Dermis microvascular lymphatic vessel endothelial cell (primary cell): ENCODE results near the gene CALHM3. TPM values are rescaled to one million over a fixed set of nuclear protein-coding genes. Genes with fewer than 3 reads are reported as not detected.

Experiments used
- total RNA-seq: library from RNA; depleted of rRNA; stranded (reverse); fragments of >200 nt; gene quantifications from 2 replicates; pipeline ENCODE4 v1.2.1, GENCODE V29; 2014

The CALHM3 gene
- total RNA-seq, 1 donor from 2014 or later = not detected

Other genes starting within 250 kb of the CALHM3 start
- 0.13 TPM in 2 replicates for gene RPEL1, start 233.4 kb downstream of the CALHM3 start, total RNA-seq
- gene INA, start 202.1 kb downstream of the CALHM3 start, total RNA-seq = 0.13 TPM in 2 replicates
- gene PCGF6, start 128.1 kb downstream of the CALHM3 start, total RNA-seq = 9.2 TPM in 2 replicates
- gene TAF5, start 111.3 kb downstream of the CALHM3 start, total RNA-seq = 4.4 TPM in 2 replicates
- gene ATP5MK, start 82.8 kb downstream of the CALHM3 start, total RNA-seq = 140 and 201 TPM in 2 replicates
- gene PDCD11, start 82.6 kb downstream of the CALHM3 start, total RNA-seq = 26.3 and 26.9 TPM in 2 replicates
- 16.0 and 16.2 TPM in 2 replicates for gene CALHM2, start 26.9 kb downstream of the CALHM3 start, total RNA-seq
- not detected in 2 replicates for gene CALHM1, start 20.3 kb downstream of the CALHM3 start, total RNA-seq
- under 0.01 TPM in 2 replicates for gene NEURL1, start 14.5 kb upstream of the CALHM3 start, total RNA-seq